ENCODE data around the gene ANKRD11. TPM values are rescaled to one million over a fixed set of nuclear protein-coding genes. Genes with fewer than 3 reads are reported as not detected.

Gene ANKRD11
- polyA plus RNA-seq, 3 donors, result 3.2 to 62.4 (median 5.4) TPM

GRCh38 chr16:89257757-89258465, 232.4 kb downstream of the ANKRD11 start:
- H3K27me3 ChIP-seq (ENCODE audit: control insufficient read depth in 2 of 2, insufficient read depth in 2 of 2, low read length in 2 of 2), result peaks cover 10 to 33% of the 10 kb centered on the region in 2 donors
- intact Hi-C loops (cut with micrococcal nuclease), result no loop called here
- Mint-ChIP-seq H3K4me3 (peak overlapping the region; percentile 73 to 88), H3K4me1 (peaks cover 42% of the 10 kb centered on the region), H3K27ac (peak overlapping the region in 2 of 7 donors; percentile 8 to 33), H3K9me3 (peaks cover 3 to 35% (median 23%) of the 10 kb centered on the region in 7 donors), H3K36me3 (peaks cover 9 to 10% of the 10 kb centered on the region in 2 donors), H3K27me3 (ENCODE audit: low read depth in 3 of 3) (peaks cover 42 to 47% (median 45%) of the 10 kb centered on the region in 3 donors)
- DNase-seq, result no peak
- H3K27ac ChIP-seq (ENCODE audit: low read depth in 1 of 2, low read length in 2 of 2), result no peak overlapping the region
- WGBS (ENCODE audit: insufficient coverage), result 71% methylated on average over 5 of the region's 18 CpGs
- H3K36me3 ChIP-seq (replicated peaks in 1 of 2; ENCODE audit: control insufficient read depth in 1 of 2, insufficient read depth in 2 of 2, low read length in 2 of 2), result no peaks in the 10 kb centered on the region
- peak overlapping the region in 1 of 3 experiments; percentile 46 for H3K4me3 ChIP-seq (replicated peaks in 1 of 3; ENCODE audit: low read depth in 2 of 3, low read length in 3 of 3)
- H2AFZ ChIP-seq (ENCODE audit: insufficient read depth, low read depth, low read length, poor library complexity, severe bottlenecking), result no peak overlapping the region
- no peak overlapping the region for H3K9ac ChIP-seq (ENCODE audit: insufficient read depth, low read length, poor library complexity, severe bottlenecking)
- H3K4me2 ChIP-seq (replicated peaks; ENCODE audit: extremely low read depth, low read length, poor library complexity, severe bottlenecking), result peak overlapping the region; percentile 28
- TF ChIP-seq, protein P1, sequence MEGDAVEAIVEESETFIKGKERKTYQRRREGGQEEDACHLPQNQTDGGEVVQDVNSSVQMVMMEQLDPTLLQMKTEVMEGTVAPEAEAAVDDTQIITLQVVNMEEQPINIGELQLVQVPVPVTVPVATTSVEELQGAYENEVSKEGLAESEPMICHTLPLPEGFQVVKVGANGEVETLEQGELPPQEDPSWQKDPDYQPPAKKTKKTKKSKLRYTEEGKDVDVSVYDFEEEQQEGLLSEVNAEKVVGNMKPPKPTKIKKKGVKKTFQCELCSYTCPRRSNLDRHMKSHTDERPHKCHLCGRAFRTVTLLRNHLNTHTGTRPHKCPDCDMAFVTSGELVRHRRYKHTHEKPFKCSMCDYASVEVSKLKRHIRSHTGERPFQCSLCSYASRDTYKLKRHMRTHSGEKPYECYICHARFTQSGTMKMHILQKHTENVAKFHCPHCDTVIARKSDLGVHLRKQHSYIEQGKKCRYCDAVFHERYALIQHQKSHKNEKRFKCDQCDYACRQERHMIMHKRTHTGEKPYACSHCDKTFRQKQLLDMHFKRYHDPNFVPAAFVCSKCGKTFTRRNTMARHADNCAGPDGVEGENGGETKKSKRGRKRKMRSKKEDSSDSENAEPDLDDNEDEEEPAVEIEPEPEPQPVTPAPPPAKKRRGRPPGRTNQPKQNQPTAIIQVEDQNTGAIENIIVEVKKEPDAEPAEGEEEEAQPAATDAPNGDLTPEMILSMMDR (IDR thresholded peaks at IDR 0.05), result no peak
- no peaks in the 10 kb centered on the region for H4K20me1 ChIP-seq (ENCODE audit: insufficient read depth, low read length)
- no peaks in the 10 kb centered on the region for H3K79me2 ChIP-seq (ENCODE audit: insufficient read depth, low read length)
- peaks cover 25 to 37% of the 10 kb centered on the region in 2 donors for H3K4me1 ChIP-seq (ENCODE audit: control insufficient read depth in 1 of 2, insufficient read depth in 2 of 2, low read length in 2 of 2)
- peaks cover 0 to 6% of the 10 kb centered on the region in 2 donors for H3K9me3 ChIP-seq (replicated peaks in 1 of 2; ENCODE audit: control insufficient read depth in 1 of 2, insufficient read depth in 1 of 2, low read length in 2 of 2)

- no peaks in the 10 kb centered on the region for H3K36me3 ChIP-seq (replicated peaks in 1 of 2; ENCODE audit: control insufficient read depth in 1 of 2, insufficient read depth in 2 of 2, low read length in 2 of 2)
- no peak overlapping the region for H2AFZ ChIP-seq (ENCODE audit: insufficient read depth, low read depth, low read length, poor library complexity, severe bottlenecking)
- H3K4me1 ChIP-seq (ENCODE audit: control insufficient read depth in 1 of 2, insufficient read depth in 2 of 2, low read length in 2 of 2), result peaks cover 25 to 37% of the 10 kb centered on the region in 2 donors
- H3K9ac ChIP-seq (ENCODE audit: insufficient read depth, low read length, poor library complexity, severe bottlenecking), result no peak overlapping the region
- intact Hi-C loops (cut with micrococcal nuclease), result no loop called here
- no peak for DNase-seq
- Mint-ChIP-seq H3K9me3 (peaks cover 3 to 32% (median 20%) of the 10 kb centered on the region in 7 donors), H3K27ac (peak overlapping the region in 2 of 7 donors; percentile 42 to 80), H3K4me1 (peaks cover 42% of the 10 kb centered on the region), H3K36me3 (peaks cover 9 to 10% of the 10 kb centered on the region in 2 donors), H3K4me3 (peak overlapping the region; percentile 73 to 88), H3K27me3 (ENCODE audit: low read depth in 3 of 3) (peaks cover 42 to 45% (median 45%) of the 10 kb centered on the region in 3 donors)
- peak overlapping the region in 1 of 3 experiments; percentile 46 for H3K4me3 ChIP-seq (replicated peaks in 1 of 3; ENCODE audit: low read depth in 2 of 3, low read length in 3 of 3)
- H3K27me3 ChIP-seq (ENCODE audit: control insufficient read depth in 2 of 2, insufficient read depth in 2 of 2, low read length in 2 of 2), result peaks cover 10 to 33% of the 10 kb centered on the region in 2 donors
- H3K9me3 ChIP-seq (replicated peaks in 1 of 2; ENCODE audit: control insufficient read depth in 1 of 2, insufficient read depth in 1 of 2, low read length in 2 of 2), result peaks cover 0 to 6% of the 10 kb centered on the region in 2 donors
- WGBS (ENCODE audit: insufficient coverage), result under 1% methylated on average over 38 of the region's 44 CpGs
- peak overlapping the region; percentile 28 for H3K4me2 ChIP-seq (replicated peaks; ENCODE audit: extremely low read depth, low read length, poor library complexity, severe bottlenecking)
- no peak overlapping the region for H3K27ac ChIP-seq (ENCODE audit: low read depth in 1 of 2, low read length in 2 of 2)
- no peaks in the 10 kb centered on the region for H4K20me1 ChIP-seq (ENCODE audit: insufficient read depth, low read length)
- TF ChIP-seq, protein P1 (IDR thresholded peaks at IDR 0.05), result no peak
- no peaks in the 10 kb centered on the region for H3K79me2 ChIP-seq (ENCODE audit: insufficient read depth, low read length)
These were observed 233.1 kb downstream of the ANKRD11 start for GRCh38 chr16:89257281-89257731.

Data from CD14-positive monocyte (primary cell).